ENCODE data around the gene MRPS27. TPM values are rescaled to one million over a fixed set of nuclear protein-coding genes. Genes with fewer than 3 reads are reported as not detected.

Gene MRPS27
- total and polyA plus RNA-seq, 2 of the 4 experiments (the other 2 are of a cell fraction) = 46.9 to 90.5 TPM

- Histone ChIP-seq H2BK20ac (ENCODE audit: low read depth, low read length) (no peak overlapping the region), H3K4me2 (ENCODE audit: low read depth, low read length) (no peak overlapping the region), H3K36me3 (ENCODE audit: control insufficient read depth, insufficient read depth, low read length) (peaks cover 2% of the 10 kb centered on the region; the same call in 1 of the 2 replicates), H2BK15ac (ENCODE audit: low read depth, low read length) (no peak overlapping the region), H3K4me1 (ENCODE audit: control insufficient read depth, insufficient read depth, low read length) (no peaks in the 10 kb centered on the region), H3K27me3 (ENCODE audit: control insufficient read depth, insufficient read depth, low read length) (no peaks in the 10 kb centered on the region), H3K9ac (ENCODE audit: low read depth, low read length) (no peak overlapping the region), H4K91ac (ENCODE audit: insufficient read depth, low read depth, low read length) (no peak overlapping the region), H2AK5ac (ENCODE audit: low read depth, low read length) (no peak overlapping the region), H3K18ac (ENCODE audit: low read depth, low read length) (no peak overlapping the region), H2AK9ac (replicated peaks; ENCODE audit: low read depth, low read length, poor library complexity) (no peak overlapping the region), H3K27ac (ENCODE audit: insufficient read depth, low read length) (no peak overlapping the region), H3K56ac (ENCODE audit: extremely low read depth, insufficient read depth, low read length) (no peak overlapping the region), H2AFZ (replicated peaks; ENCODE audit: low read length, poor library complexity) (no peak overlapping the region), H2BK120ac (ENCODE audit: low read depth, low read length) (no peak overlapping the region), H3K4ac (ENCODE audit: low read depth, low read length) (no peak overlapping the region), H3K79me1 (ENCODE audit: low read depth in 1 of 2, low read length in 2 of 2) (peaks cover 31 to 34% of the 10 kb centered on the region in 2 experiments), H2BK5ac (ENCODE audit: low read depth, low read length, poor library complexity, severe bottlenecking) (no peak overlapping the region), H4K5ac (ENCODE audit: low read depth, low read length) (no peak overlapping the region), H3K14ac (replicated peaks; ENCODE audit: low read depth, low read length) (no peak overlapping the region), H3K9me1 (ENCODE audit: insufficient read depth, low read length) (peaks cover 5% of the 10 kb centered on the region), H4K20me1 (ENCODE audit: insufficient read depth, low read length) (peaks cover 3% of the 10 kb centered on the region; the same call in 1 of the 2 replicates), H3K9me3 (ENCODE audit: control insufficient read depth, insufficient read depth, low read length) (no peaks in the 10 kb centered on the region), H3K23ac (ENCODE audit: low read depth, low read length) (no peak overlapping the region), H4K8ac (ENCODE audit: low read depth in 2 of 2, low read length in 2 of 2) (no peak overlapping the region), H3K4me3 (ENCODE audit: insufficient read depth, low read depth, low read length) (no peak overlapping the region)
- TF ChIP-seq ELK1 (IDR thresholded peaks at IDR 0.05; ENCODE audit: borderline replicate concordance, low read depth, low read length) = no peak
- no peak for TF ChIP-seq POLR2A (IDR thresholded peaks at IDR 0.05; ENCODE audit: low read depth, low read length)
- TF ChIP-seq BHLHE40 (IDR thresholded peaks at IDR 0.05; ENCODE audit: low read depth, low read length) = no peak
- TF ChIP-seq NFE2L2 (IDR thresholded peaks at IDR 0.05; ENCODE audit: low read depth, low read length) = no peak
- no peak for TF ChIP-seq USF2 (IDR thresholded peaks at IDR 0.05; ENCODE audit: low read depth, low read length)
- no peak for TF ChIP-seq MAZ (IDR thresholded peaks at IDR 0.05; ENCODE audit: borderline replicate concordance, low read depth, low read length)
- no peak for TF ChIP-seq CHD1 (IDR thresholded peaks at IDR 0.05; ENCODE audit: low read depth, low read length)
- TF ChIP-seq CEBPB (IDR thresholded peaks at IDR 0.05; ENCODE audit: low read depth, low read length) = no peak
- no peak for TF ChIP-seq MXI1 (IDR thresholded peaks at IDR 0.05; ENCODE audit: borderline replicate concordance, low read depth, low read length)
- no peak for TF ChIP-seq RFX5 (IDR thresholded peaks at IDR 0.05; ENCODE audit: low read depth, low read length)
- no peak for TF ChIP-seq CTCF (conservative IDR thresholded peaks at IDR 0.05; ENCODE audit: low read depth, low read length)
- TF ChIP-seq MAFK (IDR thresholded peaks at IDR 0.05; ENCODE audit: low read depth, low read length) = no peak
- no peak for TF ChIP-seq FOS (IDR thresholded peaks at IDR 0.05; ENCODE audit: low read depth, low read length)
- no peak for TF ChIP-seq RCOR1 (IDR thresholded peaks at IDR 0.05; ENCODE audit: insufficient replicate concordance, low read length)
- no peak for TF ChIP-seq SMC3 (IDR thresholded peaks at IDR 0.05; ENCODE audit: low read depth, low read length)
- no peak for TF ChIP-seq RAD21 (IDR thresholded peaks at IDR 0.05; ENCODE audit: low read length)
- no TSS peak for BruUV-seq (replicated peaks)
- ATAC-seq (ENCODE audit: low read depth) (no peak), DNase-seq (no peak)
- intact Hi-C loops (cut with micrococcal nuclease) = loop anchor here (10.0 kb wide), 1 partner anchor 139 kb away; no protein-coding TSS in a partner anchor
- dilution Hi-C loops (cut with HindIII; ENCODE audit: low sequenced_read_pairs, unreplicated experiment) = no loop called here
- ChIA-PET CTCF (interaction anchor here (1.1 kb wide), 1 partner anchor 18 kb away, joined by 3 read pairs; no protein-coding TSS in a partner anchor), POLR2A (ENCODE audit: unreplicated experiment) (no interaction called here)
- in situ Hi-C loops (cut with MboI; ENCODE audit: low sequenced_read_pairs) = no loop called here
- no CpG with 5 or more reads among the region's 7 CpGs for WGBS, 2 experiments (ENCODE audit: extremely low coverage in 2 of 2, insufficient read length in 1 of 2)
These were observed 46.5 kb downstream of the MRPS27 start for GRCh38 chr5:72273547-72273946.
